COLO829 (cell line): ENCODE measurements around the gene NOP16.

ENCODE experiments used
- DNase-seq: peaks from one replicate; pipeline ENCODE4 v3.0.0; 2012; ENCODE audit warnings: low spot score

Gene NOP16

DNA sequence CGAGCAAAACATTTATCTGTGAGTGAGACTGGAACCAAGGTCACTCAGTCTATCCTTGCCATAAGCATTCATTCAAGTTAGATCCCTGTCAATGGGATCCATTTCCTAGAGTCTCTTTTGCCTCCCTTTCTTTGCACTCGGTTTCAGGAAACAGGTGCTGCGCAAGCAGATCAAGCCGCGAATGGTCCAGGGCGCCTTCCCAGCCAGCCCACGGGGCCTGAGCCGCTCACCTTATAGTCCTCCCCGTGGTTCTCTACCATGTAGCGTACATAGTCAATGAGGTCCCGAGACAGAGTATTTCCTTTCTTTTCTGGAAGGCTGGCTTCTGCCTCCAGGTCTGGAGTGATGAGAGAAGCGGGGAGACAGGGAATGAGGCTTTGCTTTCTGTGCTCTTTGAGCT is 3.4 kb downstream of the NOP16 start:
- no peak for DNase-seq

DNA sequence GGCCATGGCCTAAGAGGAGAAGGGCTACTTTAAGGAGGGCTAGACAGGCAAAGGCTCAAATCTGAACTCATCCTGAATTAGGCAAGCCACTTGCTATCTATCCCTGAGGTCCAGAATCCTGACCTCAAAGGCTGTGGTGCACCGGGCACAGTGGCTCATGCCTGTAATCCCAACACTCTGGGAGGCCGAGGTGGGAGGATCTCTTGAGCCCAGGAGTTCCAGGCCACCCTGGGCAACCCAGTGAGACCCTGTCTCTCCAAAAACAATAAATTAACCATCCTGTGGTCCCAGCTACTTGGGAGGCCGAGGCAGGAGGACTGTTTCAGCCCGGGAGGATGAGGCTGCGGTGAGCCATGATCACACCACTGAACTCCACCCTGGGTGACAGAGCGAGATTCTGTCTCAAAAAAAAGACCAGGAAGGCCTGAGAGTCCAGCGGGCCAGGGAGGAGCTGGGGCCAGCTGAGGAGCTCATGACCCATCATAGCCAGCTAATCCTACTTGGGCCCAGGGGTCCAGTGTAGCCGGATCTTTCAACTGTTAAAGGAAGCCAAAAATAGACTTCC is 4.0 kb downstream of the NOP16 start:
- DNase-seq: no peak

DNA sequence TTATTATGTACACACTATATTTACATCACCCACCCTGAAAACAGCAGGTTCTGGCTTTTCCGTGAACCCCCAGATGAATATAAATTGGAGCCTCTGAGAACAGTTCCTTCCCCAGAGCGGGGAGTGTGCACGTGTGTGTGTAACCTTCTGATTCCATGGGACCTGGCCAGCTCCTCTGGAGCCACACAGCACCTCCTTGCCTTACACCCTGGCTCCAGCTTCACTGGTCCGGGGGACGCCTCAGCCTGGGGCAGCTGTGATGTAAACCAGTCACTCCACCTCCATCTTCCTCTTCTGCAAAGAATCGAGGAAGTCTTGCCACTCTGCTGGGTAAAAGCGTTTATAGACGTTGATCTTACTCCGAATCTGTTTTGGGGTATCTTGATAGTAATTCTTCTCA is 4.4 kb downstream of the NOP16 start:
- DNase-seq: no peak

DNA sequence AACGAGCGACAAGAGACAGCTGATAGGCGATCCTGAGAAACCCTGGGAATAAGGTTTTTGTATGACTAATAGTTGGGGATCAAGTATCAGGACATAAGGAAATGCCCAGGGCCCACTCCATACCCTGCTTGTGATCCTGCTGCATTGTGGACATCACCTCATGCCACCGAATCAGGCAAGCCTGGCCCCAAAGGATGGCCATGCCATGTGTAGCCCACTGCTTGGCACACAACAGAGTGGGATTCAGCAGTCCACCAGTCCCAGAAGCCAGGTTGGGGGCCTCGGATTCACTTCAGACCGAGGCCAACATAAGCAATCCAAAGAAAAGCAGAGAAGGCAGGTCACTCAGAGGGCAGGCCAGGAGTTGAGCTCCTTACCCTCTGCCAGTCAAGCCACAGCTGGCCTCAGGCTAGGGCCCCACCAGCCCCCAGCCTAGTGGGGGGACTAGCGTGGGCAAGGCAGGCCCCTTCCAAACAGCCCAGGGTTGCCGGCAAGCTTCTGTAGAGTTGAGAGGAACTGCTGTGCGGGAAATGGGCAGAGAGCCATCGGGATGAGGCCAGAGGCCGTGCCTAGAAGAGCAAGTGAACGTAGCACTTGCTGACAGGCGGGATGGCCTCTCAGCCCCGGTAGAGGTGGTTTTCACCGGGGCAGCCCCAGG is 5.0 kb downstream of the NOP16 start:
- DNase-seq: no peak

DNA sequence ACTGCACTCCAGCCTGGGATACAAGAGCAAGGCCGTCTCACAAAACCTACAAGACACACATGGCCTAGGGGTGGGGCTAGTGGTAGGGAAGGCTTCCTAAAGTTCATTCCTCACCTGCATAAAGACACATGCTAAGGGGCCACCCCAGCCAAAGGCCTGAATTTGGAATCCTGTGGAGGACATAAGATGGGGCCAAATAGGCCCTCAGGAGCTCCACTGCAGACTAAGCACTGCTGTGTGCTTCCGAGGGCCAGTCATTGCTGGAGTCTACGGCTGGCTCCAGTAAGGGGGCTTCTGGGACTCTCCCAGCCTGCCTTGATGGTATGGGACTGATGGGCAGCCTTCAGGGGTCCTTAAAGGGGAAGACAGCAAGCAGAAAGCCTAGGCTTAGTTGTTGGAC is 5.7 kb downstream of the NOP16 start:
- no peak for DNase-seq

DNA sequence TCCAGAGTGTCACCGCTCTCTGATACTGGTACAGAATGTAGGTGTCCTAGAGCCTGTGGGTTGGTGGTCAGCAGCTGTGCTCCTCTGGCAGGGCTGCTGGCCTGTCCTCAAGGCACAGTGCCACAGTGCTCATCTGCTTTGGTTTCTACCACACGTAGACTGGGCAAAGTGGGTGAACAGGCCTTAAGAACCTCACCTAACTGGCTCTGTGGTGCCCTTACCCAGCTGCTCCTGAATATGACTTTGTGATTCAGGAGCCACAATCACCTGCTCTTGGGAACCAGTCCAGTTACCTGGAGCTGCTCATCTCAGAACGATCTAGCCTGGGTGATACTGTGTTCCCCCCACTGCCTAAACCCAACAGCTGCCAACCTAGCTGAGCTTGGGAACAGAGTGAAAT is 6.4 kb downstream of the NOP16 start:
- DNase-seq: no peak

DNA sequence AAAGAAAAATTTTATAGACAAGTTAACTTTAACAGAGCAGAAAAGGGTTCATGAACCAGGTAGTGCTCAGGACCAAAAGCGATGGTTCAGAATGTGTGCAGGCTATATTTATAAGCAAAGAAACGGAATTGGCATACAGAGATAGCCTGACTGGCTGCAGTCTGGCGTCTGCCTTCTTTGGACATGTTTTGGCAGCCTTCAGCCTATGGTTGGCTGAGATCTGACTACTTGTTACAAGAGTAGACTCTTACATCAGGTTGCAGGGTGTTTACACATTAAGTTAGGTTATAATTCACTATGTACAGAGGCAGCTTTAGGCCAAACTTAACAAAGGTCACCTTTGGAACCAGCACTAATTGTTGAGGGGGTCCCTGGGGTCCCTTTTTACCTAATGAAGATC is 7.0 kb downstream of the NOP16 start:
- no peak for DNase-seq

DNA sequence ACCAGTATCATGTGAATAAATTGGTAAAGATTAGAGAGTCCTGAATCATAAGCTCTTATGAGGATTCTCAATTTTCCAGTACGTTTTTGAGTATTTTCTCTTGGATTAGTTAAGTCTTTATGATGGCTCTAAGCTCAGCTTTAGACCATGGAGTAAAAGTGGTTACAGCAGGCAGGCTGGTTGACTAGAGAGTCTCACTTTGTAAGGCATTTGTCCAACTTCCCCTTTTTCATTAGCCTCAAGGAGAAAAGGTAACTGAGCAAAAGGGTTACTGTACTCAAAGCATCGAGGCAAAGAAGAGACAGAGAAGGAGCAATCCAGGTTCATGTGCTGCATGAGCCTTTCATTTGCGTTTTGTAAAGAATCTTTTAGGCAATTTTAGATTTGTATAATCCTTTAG is 8.5 kb downstream of the NOP16 start:
- no peak for DNase-seq

DNA sequence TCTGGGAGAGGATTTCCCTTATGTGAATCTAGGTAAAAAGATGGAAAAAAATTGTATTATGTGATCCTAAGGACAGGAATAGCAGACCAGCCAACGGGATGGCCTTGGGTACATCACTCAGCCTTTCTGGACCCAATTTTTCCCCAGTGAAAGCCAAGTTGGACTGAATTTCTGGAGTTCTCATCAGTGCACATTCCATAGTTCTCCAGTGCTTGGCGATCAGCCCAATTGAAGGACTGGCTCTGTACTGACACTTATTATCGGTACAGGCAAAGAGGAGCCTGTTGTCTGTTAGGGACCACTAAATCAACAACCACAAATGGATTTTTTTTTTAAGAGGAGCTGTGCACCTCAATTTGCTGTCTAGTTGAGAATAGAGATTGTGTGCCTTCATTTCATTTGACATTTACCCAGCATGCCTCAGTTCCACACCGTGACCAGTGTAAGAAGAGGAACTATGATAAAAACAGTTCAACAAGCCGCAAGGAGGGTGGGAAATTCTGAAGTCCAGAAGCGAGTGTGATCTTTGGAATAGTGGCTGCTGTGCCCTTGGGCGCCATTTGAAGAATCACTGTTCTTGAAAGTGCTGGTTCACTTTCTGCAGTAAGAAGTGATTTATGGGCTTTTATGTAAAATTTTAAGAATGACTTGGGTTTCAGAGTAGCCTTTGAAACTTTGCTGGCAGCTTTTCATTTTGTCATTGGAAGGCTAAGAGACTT is 15.1 kb downstream of the NOP16 start:
- no peak for DNase-seq

DNA sequence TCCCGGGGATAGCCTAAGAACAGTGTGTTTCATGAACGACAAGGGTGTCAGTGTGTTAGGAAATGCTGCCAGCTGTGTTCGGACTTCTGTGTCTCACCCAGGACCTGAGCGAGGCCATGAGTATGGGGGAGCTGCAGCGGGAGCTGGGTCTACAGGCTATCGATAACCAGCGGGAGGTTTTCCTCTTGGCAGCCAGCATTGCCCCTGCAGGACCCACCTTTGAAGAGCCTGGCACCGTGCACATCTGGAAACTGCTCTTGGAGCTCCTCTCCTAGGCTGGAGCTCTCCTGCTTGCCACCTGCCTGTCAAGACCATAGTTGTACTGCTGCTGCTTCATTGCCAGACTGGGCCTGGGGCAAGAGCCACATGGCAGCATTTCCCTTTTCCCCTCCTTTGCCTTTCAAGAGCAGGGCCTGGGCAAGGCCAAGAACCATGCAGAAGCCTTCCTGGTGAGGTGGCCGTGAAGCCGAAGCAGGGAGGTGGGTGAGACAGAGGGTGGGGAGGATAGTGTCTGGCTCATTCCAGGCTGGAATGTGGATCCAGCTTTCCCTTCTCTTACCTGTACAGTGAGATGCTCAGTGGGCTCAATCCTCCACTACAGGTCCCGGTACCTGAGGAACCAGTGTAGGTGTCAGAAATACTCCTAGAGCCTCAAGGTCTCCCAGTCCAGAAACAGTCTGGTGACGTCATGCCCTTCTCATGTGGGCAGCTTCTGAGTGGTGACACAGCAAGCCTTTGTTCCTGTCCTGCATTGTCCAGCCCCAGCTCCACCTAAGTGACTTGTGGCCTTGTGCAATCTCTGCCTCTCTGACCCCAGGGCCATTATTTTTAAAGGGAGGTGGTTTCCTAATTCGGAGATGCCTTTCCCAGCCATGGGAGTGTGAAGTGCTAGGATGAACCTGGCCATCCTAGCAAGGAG is 16.5 kb downstream of the NOP16 start:
- no peak for DNase-seq

DNA sequence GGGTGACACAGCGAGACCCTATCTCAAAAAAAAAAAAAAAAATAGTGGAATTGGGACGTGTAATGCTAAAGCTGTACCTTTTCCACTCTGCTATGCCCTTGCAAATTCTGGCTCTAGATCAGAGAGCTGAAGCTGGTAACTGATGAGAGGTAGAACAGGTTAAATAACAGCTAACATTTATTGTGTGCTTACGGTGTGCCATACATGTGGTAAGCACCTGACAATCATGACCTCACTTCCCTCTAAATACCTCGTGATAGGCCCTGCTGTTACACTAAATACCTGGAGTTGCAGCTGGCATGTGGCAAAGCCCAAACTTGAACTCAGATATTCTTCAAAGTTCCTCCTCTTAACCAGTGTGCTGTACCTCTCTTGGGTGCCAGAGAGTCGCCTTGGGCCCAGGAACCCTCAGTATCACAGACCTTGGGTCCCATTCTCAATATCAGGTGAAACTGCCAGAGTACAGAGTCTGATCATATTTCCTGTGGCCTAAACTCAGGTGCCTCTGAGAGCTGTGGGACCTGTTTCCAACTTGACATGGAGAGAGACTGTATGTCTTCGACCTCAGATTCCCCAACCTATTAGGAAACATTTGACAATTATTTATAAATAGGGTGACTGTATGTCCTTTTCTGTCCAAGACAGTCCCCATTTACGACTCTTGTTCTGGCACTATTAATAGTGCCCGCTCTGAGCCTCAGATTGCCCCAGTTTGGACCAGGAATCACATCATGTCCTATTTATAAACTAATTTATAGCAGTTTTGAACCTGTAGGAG is 18.3 kb downstream of the NOP16 start:
- DNase-seq: no peak

DNA sequence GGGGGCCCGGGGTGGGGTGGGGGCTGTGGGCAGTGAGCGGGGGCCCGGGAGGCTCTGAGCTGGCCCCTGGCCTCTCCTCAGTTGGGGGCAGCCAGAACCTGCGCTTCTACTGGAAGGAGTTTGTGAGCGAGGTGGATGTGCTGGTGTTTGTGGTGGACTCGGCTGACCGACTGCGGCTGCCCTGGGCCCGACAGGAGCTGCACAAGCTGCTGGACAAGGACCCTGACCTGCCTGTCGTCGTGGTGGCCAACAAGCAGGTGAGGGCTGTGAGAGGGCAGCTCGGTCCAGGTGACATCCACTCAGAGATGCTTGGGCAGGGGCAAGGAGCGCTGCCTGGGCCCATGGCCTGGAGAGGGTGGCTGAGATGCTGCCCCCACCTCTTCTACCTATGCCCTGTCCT is 19.7 kb downstream of the NOP16 start:
- DNase-seq: no peak

DNA sequence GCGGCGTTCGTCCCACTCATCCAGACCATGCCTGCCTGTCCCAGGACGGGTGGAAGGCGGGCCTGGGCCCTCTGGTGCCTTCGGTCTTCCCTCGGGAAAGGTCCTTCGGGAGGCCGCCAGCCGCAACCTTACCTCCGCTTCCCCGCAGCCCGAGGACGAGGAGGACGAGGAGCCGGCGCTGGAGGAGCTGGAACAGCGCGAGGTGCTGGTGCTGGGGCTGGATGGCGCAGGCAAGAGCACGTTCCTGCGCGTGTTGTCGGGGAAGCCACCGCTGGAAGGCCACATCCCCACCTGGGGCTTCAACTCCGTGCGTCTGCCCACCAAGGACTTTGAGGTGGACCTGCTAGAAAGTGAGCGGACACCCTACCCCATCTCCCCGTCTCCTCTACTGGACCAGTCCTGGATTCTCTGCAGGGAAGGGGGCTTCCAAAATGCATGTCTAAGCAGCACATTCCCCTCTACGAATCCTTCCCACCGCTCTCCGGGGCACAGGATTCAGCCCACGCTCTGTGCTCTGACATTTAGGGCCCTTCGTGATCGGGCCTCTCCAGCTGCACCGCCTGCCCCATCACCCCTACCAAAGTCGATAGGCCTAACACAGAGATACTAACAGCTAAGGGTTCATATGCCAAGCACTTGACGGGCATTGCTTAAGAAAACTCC is 22.0 kb downstream of the NOP16 start:
- no peak for DNase-seq

DNA sequence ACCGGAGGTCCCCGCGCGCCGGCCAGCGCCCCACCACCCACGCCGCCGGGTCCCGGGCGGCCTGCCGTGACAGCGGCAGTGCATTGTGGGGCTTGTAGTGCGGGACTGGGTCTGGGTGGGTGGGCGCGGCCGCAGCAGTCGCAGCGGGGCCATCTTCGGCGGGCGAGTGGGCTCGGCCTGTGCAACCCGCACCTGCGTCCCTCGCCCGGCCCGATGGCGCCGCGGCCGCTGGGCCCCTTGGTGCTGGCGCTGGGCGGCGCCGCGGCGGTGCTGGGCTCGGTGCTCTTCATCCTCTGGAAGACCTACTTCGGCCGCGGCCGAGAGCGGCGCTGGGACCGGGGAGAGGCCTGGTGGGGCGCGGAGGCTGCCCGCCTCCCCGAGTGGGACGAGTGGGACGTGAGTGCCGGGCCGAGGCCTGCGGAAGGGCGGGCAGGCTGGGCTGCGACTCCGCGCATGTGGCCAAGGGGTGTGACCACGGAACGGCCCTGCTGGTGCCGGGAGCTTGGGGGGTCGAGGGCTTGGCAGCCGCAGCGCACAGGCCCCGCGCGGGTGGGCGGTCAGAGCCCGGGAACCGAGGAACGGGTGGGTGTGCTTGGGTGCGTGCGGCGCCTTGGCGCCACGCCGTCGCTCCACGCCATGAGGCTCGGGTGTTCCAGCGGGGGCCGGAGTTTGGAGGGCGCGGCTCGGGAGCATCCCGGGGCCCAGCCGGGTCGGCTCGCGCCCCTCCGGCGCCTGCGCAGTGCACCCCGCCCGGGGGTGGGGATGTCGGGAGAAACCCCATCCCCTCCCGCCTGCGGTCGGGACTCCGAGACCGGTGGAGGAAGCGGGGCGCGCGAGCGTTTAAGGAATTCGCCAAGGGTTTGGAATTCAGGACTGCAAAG is 22.8 kb downstream of the NOP16 start, which contains the start of gene ARL10:
TSS of gene ARL10 (plus strand) at position 137 of the 881 bp plus-strand sequence. CDS start at position 214, 77 bp downstream.
- DNase-seq: no peak

DNA sequence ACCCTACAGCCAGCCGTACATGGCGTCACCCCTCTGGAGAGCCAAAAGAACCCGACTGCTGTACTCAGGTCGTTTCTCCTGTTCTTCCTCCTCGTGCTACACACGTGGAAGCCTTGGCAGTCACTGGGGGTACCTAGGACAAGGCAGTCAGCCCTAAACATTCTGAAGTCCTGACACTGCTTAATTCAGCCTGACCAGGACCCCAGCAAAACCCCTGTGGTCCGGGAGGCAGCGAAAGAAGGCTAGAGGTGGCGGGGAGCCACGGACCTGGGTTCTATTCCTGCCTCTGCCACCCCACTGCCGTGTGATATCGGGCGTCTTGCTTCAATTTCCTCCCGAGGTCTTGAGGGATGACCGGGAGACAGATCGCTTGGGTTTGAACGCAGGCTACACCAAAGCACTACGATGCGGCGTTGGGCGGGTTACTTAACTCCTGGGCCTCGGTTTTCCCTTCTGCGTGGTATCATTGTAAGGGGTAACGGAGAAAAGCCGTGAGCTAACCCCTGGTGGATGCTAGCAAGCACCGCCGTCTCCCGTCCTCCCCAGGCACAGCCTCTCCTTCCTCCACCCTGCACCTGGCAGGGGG is 23.5 kb downstream of the NOP16 start:
- DNase-seq: no peak

DNA sequence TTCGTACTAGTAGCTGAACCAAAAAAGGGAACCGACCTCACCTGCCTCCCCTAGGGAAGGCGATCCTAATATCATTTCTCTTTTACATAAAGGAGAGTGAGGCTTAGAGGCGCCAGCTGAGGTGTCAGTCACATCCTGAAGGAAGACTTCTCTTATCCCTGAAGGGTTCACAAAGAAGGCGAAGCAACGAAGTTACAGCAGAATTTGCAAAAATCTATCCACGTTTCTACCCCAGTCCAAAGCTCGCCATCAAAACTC is 26.2 kb downstream of the NOP16 start:
- DNase-seq: no peak

DNA sequence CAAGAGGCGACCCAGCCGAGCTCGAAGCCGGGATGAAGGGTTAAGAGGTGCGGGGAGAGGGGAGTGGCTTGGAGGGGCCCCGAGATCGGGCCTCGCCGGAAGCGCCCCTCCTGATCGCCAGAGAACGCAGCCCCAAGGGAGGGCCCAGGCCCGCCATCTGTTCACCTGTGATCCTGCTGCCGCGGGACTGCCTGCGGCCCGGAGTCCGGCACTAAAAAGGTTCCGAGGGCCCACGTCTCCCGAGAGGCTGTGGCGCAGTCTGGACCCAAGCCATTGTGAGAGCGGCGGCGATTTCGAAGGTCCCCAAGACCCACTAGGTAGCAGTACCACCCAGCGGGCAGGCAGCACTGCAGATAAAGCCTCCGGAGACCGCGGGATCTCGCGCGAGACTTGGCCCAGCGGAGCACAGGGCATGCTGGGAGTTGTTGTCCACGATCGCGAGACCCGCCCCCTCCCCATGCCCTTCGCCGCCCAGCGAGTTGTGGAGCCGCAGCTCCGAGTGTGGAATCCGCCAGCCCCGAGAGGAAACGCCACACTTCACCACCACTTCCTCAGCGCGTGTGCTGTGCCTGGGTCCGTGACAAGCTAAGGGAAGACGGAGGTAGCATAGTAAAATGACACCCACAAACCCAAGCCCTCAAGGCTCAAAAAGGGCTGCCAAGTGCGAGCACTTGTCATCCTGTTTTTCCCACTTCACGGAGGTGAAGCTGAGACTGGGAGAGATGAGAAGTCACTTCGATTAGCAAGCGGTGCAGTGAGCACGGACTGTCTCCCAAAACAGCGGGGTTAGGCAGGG is 26.8 kb downstream of the NOP16 start, which contains the start of gene KIAA1191:
TSS of gene KIAA1191 (minus strand) at position 328 of the 796 bp plus-strand sequence. CDS start 2,256 bp downstream, outside the sequence.
- DNase-seq: peak; percentile 55

DNA sequence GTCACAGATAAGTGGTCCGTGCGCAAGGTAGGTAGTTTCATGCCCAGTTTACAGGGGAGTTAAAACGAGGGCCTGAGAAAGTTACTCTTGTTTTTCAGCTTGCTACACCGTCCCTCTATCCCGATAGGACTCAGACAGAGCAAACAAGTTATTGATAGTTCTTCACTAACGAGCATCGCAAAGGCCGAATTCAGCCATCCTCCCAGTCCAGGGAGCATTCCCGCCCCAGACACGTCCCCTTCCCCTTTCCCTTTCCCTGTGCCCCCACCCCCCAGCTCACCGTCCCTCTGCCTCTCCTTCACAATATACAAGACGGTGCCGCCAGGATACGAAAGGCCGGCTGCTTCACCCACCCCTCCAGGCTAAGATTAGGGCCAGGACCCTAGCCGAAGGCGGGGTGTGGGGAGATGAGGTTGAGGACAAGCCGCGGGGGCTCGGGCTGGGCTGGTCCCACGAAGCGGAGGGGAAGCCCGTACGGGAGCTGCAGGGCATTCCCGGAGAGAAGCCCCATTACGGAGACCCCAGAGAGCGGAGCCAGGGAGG is 27.4 kb downstream of the NOP16 start:
- no peak for DNase-seq

DNA sequence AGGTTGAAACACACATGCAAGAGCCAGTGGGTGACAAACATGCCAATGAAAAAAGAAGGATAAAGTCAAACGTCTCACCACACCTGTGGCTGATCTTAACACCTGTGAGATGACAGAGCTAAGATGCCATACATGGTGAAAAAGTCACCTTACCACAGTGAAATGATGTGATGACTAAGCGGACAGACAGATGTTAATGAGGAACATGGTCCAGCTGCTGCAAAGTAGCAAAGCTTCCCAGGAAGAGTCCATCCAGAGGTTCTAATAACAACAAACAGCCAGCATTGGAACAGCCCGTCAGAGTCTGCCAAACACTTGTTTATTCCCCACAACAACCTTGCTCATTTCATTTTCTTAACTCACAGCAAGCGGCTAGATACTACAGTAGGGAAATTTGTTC is 28.7 kb downstream of the NOP16 start:
- DNase-seq: no peak
